GM21515 (cell line): ENCODE data around the gene SLC7A6OS.
"Not testable (repeated sequence)": the region's sequence is repeated elsewhere in the genome, so short reads cannot be mapped to it uniquely, and the experiment has no call there.

Source experiments
- ATAC-seq: cut with Tn5 transposase; IDR thresholded peaks from one replicate; pipeline ENCODE4 v1.9.1; 2021; ENCODE audit not compliant: unreplicated experiment

The SLC7A6OS gene

GRCh38 chr16:68299571-68300453 lies 10.9 kb downstream of the SLC7A6OS start:
- no peak for ATAC-seq

- ATAC-seq = no peak
Measured at GRCh38 chr16:68298907-68299561, 11.7 kb downstream of the SLC7A6OS start.

GRCh38 chr16:68298312-68298711 lies 12.4 kb downstream of the SLC7A6OS start:
- ATAC-seq = no peak

DNA sequence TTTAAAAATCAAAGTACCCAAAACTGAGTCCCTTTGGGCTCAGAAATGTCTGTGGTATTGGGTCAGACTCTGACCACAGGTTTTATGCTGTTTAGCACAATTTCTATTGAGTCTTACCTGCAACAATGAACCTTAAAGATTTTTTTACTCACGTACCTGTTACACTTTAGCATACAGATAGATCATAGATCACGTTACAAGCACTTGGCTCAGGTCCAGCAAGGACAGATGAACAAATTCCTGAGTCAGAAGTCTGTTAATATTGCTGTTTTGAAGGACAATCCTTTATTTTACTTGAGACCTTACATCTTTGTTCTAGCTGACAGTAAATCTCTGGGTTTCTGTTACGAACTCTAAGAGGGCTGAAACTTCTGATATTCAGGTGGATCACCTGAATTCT lies 12.8 kb downstream of the SLC7A6OS start:
- no peak for ATAC-seq

GRCh38 chr16:68296693-68297092 lies 14.1 kb downstream of the SLC7A6OS start:
- no peak for ATAC-seq

- ATAC-seq = no peak
Measured at GRCh38 chr16:68296291-68296690, 14.5 kb downstream of the SLC7A6OS start.

DNA sequence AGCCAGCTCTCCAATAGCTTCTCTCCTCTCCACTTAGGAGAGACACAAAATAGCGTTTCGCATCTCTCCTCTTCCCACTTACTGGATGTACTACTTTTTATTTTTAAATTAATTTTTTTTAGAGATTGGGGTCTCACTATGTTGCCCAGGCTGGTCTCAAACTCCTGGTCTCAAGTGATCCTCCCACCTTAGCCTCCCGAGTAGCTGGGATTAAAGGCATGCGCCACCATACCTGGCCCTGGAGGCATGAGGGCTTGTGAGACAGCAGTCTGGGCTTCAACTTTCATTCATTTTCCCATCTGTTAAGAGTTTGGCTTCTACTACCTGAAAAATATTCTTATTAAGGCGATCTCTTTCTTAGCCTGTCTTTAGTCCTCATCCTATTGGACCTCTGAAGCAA lies 18.3 kb downstream of the SLC7A6OS start:
- ATAC-seq = no peak

DNA sequence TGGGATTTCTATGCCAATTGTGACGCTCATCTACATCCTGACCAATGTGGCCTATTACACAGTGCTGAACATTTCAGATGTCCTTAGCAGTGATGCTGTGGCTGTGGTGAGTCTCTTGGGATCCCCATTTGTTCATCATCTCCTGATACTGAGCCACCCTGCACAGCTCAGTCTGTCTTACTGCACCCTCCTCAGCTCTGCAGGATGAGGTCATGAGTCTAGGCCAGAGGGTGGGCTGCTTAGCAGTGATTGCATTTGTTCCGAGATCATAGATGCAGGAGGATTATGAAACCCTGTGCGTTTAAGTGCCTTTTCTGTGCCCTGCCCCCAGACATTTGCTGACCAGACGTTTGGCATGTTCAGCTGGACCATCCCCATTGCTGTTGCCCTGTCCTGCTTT lies 19.5 kb downstream of the SLC7A6OS start:
- ATAC-seq = no peak

DNA sequence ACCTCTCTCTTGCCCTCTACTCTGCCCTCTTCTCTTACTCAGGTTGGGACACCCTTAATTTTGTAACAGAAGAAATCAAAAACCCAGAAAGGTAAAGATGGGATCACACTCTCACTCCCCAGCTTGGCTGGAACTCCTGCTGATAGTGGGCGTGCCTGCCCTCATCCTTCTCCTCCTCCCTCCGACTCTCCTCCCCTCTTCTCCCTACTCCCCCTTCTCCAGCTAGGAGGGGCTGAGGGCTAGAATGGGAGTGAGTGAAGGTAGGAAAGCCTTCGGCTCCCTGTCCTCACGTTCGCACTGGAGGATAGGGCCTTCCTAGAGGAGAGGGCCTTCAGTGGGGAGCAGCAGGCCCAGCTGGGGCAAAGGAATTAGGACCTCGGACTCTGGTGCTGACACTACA lies 20.3 kb downstream of the SLC7A6OS start:
- no peak for ATAC-seq

GRCh38 chr16:68289621-68290329 lies 21.0 kb downstream of the SLC7A6OS start:
- ATAC-seq = peak; percentile 68

DNA sequence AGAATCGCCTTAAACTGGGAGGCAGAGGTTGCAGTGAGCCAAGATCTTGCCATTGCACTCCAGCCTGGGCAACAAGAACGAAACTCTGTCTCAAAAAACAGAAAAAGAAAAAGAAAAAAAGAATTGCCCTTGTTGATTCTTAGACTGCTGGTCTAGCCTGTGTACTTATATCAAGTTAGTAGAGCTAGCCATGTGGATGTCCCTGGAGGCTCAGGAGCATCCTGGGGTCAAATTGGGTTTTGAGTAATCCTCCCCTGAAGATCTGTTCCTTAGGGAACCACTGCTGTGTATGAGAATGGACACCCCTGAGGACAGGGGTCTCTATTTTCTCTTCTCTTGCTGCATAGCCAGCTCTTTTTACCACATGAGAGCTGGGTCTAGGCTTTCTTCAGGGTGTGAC lies 21.5 kb downstream of the SLC7A6OS start:
- no peak for ATAC-seq

DNA sequence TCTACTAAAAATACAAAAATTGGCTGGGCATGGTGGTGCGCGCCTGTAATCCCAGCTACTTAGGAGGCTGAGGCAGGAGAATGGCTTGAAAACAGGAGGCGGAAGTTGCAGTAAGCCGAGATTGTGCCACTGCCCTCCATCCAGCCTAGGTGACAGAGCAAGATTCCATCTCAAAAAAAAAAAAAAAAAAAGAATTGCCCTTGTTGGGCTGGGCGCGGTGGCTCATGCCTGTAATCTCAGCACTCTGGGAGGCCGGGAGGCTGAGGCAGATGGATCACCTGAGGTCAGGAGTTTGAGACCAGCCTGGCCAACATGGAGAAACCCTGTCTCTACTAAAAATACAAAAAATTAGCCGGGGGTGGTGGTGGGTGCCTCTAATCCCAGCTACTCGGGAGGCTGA lies 21.9 kb downstream of the SLC7A6OS start:
- not testable (repeated sequence) for ATAC-seq

GRCh38 chr16:68288252-68288650 lies 22.5 kb downstream of the SLC7A6OS start:
- no peak for ATAC-seq

- no peak for ATAC-seq
Measured at GRCh38 chr16:68287276-68288251, 23.2 kb downstream of the SLC7A6OS start.

- no peak for ATAC-seq
Measured at GRCh38 chr16:68286153-68287074, 24.3 kb downstream of the SLC7A6OS start.

DNA sequence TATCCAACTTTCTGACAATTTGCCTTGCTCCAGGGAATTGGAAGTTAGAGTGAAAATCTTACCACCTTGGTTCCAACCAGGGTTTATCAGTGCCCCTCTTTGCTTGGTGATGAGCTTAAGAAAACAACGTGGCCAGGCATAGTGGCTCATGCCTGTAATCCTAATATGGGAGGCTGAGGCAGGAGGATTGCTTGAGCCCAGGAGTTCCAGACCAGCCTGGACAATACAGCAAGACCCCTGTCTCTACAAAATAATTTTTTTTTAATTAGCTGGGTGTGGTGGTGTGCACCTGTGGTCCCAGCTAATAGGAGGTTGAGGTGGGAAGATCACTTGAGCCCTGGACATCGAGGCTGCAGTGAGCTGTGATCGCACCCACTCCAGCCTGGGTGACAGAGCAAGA lies 25.1 kb downstream of the SLC7A6OS start:
- ATAC-seq = no peak

- ATAC-seq = peak; percentile 43
Measured at GRCh38 chr16:68284847-68285246, 25.9 kb downstream of the SLC7A6OS start.

GRCh38 chr16:68283801-68284598 lies 26.7 kb downstream of the SLC7A6OS start:
- peak; percentile 35 for ATAC-seq

- no peak for ATAC-seq
Measured at GRCh38 chr16:68283346-68283745, 27.4 kb downstream of the SLC7A6OS start.
